GM23248 (cell line): ENCODE data around the gene EFCAB6.

Experiments
- EZH2 ChIP-seq: fragments of 200-600 bp; sonication (generic); IDR thresholded peaks from 2 replicates; pipeline ENCODE4 v1.6.1; 2018; ENCODE audit warnings: antibody characterized with exemption, mild to moderate bottlenecking; ENCODE audit not compliant: insufficient read depth, poor library complexity, severe bottlenecking
- EZH2phosphoT487 ChIP-seq: fragments of 200-600 bp; sonication (generic); IDR thresholded peaks from 2 replicates; pipeline ENCODE4 v1.6.1; 2018; ENCODE audit warnings: antibody characterized with exemption, moderate library complexity, mild to moderate bottlenecking, low read depth; ENCODE audit not compliant: insufficient read depth

DNA sequence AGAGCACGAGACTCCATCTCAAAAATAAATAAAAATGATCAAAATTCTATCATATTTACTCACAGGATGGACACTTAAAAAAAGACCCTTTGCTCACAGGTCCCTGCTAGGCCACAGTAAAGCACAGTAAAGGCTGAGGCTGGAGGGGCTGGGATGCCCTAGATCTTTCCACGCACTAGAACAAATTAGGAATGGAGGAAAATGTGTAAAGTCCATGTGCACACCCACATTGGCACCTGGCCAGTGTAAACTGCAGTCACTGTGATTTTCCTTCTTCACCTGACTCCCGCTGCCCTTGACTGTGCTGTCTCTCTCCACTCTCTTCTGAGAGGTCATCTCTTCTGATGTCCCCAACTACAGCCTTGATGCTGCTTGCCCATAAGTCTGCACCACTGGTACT, 195.5 kb downstream of the EFCAB6 start:
- no peak for TF ChIP-seq EZH2
- TF ChIP-seq EZH2phosphoT487, result no peak
